ENCODE measurements around the gene NXF3.

DNA sequence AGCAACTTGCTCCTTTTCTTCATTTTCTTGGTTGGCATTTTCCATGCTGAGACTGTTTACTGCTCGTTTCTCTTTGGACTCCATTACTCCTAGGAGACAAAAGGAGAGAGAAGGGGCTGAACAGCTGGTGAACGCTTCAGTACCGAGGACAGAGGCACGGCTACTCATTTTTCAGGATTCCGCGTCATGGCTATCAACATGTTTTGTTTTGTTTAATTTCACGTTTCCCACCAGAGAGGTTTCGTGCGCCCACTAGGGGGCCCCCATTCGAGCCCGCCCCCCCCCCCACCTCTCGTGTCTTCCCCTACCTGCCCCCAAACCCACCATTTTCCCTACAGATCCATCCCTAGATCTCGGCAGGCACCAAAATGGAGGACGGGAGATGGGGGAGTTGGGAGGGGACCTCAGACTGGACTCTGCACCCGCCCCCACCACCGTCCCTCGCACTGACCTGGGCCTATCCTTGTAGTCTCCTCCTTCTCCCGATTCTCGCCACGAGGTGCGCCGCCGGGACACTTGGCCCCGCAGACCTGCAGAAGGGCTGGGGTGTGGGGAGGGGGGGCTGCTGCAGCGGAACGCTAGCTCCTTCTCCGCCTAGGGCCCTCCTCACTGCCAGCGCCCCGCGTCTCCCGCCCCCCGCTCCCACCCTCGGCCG lies 29.6 kb downstream of the NXF3 start:
- TF ChIP-seq, protein P1, sequence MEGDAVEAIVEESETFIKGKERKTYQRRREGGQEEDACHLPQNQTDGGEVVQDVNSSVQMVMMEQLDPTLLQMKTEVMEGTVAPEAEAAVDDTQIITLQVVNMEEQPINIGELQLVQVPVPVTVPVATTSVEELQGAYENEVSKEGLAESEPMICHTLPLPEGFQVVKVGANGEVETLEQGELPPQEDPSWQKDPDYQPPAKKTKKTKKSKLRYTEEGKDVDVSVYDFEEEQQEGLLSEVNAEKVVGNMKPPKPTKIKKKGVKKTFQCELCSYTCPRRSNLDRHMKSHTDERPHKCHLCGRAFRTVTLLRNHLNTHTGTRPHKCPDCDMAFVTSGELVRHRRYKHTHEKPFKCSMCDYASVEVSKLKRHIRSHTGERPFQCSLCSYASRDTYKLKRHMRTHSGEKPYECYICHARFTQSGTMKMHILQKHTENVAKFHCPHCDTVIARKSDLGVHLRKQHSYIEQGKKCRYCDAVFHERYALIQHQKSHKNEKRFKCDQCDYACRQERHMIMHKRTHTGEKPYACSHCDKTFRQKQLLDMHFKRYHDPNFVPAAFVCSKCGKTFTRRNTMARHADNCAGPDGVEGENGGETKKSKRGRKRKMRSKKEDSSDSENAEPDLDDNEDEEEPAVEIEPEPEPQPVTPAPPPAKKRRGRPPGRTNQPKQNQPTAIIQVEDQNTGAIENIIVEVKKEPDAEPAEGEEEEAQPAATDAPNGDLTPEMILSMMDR (IDR thresholded peaks at IDR 0.05), result no peak
- TF ChIP-seq POLR2A (IDR thresholded peaks at IDR 0.05; ENCODE audit: low read depth) (no peak), EP300 (IDR thresholded peaks at IDR 0.05) (no peak), POLR2AphosphoS5 (IDR thresholded peaks at IDR 0.05) (no peak)

Measured in esophagus muscularis mucosa (tissue), 4 donors.